Skin epidermis (tissue), 12 donors: ENCODE measurements around the gene PKD1L1.

Source experiments
- H3K27ac ChIP-seq, 21 experiments: fragments of 200-600 bp; sonication (generic) in 11 of 21; one replicate each; pipeline ENCODE4 v1.5.0; 2020; ENCODE audit warnings: mild to moderate bottlenecking in 3 of 21, inconsistent platforms in 2 of 21, moderate library complexity in 2 of 21
- H3K4me3 ChIP-seq, 7 experiments: fragments of 200-600 bp; sonication (generic) in 2 of 7; one replicate each; pipeline ENCODE4 v1.5.0; 2020; ENCODE audit warnings: inconsistent platforms in 2 of 7, mild to moderate bottlenecking in 2 of 7, moderate library complexity in 1 of 7

Gene PKD1L1

DNA sequence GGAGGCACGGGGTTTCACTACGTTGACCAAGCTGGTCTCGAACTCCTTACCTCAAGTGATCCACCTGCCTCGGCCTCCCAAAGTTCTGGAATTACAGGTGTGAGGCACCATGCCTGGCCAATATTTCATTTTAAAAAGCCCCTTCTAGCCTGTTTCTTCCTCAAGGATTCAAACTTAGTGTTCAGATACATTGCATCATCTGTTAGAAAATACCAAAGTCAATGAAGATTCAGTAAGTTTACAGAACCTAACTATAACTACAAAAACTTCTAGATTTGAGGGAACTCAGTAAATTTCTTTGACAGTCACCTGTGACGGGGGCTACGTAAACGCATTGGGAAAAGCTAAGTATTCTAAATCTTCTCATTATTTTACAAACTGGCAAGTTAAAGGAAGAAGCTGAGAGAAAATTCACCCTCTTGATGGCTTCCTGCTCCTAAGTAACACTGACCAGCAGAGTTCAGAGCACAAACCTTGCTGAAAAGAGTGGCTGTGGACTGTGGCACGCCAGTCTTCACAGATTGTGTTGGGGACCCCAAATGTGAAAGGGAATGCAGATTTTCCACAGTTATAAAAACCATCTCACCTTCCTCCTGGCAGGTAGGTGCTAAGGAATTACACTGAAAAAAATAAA lies 162.2 kb downstream of the PKD1L1 start:
- Histone ChIP-seq H3K4me3 (no peak overlapping the region), H3K27ac (peak overlapping the region in 16 of 21 experiments; percentile 13 to 79 (median 48))

- H3K27ac ChIP-seq: peak overlapping the region in 20 of 21 experiments; percentile 0 to 84 (median 62)
- H3K4me3 ChIP-seq: no peak overlapping the region
Observed at GRCh38 chr7:47783456-47784223, 164.6 kb downstream of the PKD1L1 start.

DNA sequence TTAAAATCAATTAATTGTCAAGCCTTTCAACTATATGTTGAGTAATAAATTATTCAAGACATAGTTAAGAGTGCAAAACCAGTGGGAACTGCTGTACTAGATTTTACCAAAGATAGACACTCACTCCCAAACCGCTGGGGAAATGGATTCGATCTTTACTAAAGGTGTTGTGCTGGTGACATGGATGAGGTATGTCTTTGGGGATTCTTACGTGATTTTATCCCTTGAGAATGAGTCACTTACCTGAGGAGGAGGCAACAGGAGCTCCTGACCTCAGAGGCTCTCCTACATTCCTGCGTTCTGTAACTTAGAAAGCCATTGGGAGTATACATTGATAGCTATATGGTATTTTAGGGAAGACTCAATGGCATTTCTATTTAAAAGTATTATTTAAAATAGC lies 165.5 kb downstream of the PKD1L1 start:
- peak overlapping the region in 3 of 21 experiments; percentile 23 to 76 (median 70) for H3K27ac ChIP-seq

DNA sequence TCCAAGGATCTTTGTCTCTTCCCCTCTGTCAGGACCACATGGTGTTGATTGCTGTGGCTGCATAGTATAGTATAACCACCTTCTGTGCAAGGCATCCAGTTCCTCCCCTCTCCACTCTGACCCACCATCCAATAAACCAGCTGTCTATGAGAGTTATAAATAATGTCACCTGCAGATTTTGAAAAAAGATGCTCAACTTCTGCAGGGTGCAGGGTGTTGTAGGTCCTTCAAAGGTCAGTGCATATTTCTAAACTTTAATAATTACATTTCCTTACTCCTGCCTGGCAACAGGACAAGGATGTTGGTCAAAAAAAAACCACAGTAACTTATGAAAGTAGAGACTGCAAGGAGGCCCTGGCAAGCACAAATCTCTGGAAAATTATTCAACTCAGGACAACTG lies 166.2 kb downstream of the PKD1L1 start:
- no peak overlapping the region for H3K27ac ChIP-seq
- no peak overlapping the region for H3K4me3 ChIP-seq

More for the DNA sequence above, 165.5 kb downstream of the PKD1L1 start:
- no peak overlapping the region for H3K4me3 ChIP-seq

DNA sequence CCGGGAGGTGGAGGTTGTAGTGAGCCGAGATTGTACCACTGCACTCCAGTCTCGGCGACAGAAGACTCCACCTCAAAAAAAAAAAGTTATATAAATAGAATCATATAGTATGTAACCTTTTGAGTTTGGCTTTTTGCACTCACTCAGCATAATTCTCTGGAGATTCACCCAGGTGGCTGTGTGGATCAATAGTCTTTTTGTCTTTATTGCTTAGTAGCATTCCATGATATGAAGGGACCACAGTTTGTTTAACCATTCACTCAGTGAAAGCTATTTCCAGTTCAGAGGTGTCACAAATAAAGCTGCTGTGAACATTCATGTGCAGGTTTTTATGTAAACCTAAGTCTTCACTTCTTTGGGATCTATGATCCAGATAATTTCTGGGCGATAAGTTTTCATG lies 167.7 kb downstream of the PKD1L1 start:
- no peak overlapping the region for H3K4me3 ChIP-seq
- no peak overlapping the region for H3K27ac ChIP-seq

- no peak overlapping the region for H3K4me3 ChIP-seq
- H3K27ac ChIP-seq: no peak overlapping the region
Observed at GRCh38 chr7:47779341-47779771, 168.9 kb downstream of the PKD1L1 start.

GRCh38 chr7:47778153-47778661 lies 170.1 kb downstream of the PKD1L1 start:
- H3K4me3 ChIP-seq: no peak overlapping the region
- H3K27ac ChIP-seq: no peak overlapping the region

- Histone ChIP-seq H3K4me3 (no peak overlapping the region), H3K27ac (no peak overlapping the region)
Observed at GRCh38 chr7:47777531-47778152, 170.6 kb downstream of the PKD1L1 start.

GRCh38 chr7:47776335-47776734 lies 171.9 kb downstream of the PKD1L1 start:
- Histone ChIP-seq H3K4me3 (no peak overlapping the region), H3K27ac (no peak overlapping the region)

GRCh38 chr7:47775238-47775637 lies 173.0 kb downstream of the PKD1L1 start:
- Histone ChIP-seq H3K27ac (no peak overlapping the region), H3K4me3 (no peak overlapping the region)

DNA sequence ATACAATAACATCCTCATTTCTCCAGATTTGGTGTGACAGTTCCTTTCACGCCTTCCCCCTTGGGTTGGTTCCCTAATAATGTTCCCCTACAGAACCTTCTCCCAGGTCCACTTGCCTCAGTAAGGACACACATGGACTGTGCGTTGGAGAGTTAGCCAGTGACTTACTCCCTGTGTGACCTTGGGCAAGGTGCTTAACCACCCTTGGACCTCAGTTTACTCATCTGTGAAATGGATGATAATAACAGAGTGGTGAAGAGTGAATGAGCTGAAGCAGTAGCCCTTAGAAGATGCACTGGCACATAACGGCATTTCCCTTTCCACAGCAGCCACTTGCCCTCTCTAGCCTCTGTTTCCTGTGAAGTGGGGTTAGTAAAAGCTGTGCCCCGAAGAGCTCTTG lies 175.8 kb downstream of the PKD1L1 start:
- Histone ChIP-seq H3K27ac (no peak overlapping the region), H3K4me3 (no peak overlapping the region)

DNA sequence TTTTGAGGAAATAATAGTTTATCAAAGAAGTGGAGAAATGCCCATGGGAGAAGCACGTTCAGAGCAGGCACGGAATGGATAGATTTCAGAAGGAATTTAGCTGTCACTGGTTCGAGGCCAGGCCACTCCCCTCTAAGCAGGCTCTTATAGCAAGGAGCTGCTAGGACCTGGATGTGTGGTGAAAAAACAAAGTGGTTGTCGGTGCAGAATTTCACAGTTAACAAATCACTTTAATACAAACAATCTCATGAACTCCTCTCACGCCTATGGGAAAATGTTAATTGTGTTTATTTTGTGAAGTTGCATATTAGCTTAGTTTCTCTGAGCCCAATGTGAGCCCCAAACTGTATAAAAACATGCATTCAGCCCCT lies 176.3 kb downstream of the PKD1L1 start:
- Histone ChIP-seq H3K4me3 (no peak overlapping the region), H3K27ac (no peak overlapping the region)

DNA sequence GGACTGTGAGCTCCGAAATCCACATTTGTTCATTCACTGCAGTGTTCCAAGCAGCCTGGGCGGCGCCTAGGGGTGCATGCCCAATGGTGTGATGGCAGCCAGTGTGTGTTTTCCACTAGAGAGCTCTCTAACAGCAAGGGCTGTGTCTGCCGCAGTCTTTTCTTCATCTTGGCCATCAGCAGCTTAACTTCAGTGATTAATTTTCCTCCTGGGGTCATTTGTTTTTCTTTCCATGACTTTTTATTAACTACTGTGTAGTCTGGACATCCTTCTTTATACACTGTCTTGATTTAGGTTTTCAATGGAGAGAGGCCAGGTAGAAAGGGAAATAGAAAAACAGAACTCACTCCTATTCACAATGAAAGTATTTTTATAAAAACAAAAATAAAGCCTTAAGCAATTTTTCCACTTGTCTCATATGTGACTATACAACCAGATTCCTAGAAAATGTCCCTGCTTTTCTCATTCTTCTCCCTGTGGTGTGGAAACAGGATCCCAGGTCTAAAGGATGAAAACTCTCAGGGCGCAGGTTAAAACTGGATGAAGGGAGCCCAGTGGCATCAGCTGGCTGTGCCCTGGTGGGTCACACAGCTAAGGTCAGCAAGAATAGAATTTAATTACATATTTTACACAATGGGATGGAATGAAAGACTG lies 176.8 kb downstream of the PKD1L1 start:
- Histone ChIP-seq H3K4me3 (no peak overlapping the region), H3K27ac (no peak overlapping the region)

DNA sequence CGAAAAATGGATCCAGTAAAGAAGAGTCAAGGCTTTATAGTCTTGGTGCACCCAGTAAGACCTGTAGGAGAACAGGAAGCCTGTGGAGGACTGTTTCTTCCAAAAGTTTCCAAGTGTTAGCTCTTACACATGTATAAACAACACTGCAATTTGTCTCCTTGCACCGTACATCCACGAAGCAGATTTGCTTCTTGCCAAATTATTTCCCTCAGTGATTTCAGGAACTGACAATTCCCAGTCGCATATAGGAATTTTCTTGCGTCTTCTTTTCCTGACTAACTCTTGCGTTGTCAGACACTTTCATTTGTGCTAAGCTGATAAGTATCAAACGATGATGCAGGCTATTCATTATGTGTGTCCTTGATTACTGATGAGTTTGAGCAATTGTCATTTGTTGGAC lies 182.1 kb downstream of the PKD1L1 start:
- Histone ChIP-seq H3K27ac (no peak overlapping the region), H3K4me3 (no peak overlapping the region)

DNA sequence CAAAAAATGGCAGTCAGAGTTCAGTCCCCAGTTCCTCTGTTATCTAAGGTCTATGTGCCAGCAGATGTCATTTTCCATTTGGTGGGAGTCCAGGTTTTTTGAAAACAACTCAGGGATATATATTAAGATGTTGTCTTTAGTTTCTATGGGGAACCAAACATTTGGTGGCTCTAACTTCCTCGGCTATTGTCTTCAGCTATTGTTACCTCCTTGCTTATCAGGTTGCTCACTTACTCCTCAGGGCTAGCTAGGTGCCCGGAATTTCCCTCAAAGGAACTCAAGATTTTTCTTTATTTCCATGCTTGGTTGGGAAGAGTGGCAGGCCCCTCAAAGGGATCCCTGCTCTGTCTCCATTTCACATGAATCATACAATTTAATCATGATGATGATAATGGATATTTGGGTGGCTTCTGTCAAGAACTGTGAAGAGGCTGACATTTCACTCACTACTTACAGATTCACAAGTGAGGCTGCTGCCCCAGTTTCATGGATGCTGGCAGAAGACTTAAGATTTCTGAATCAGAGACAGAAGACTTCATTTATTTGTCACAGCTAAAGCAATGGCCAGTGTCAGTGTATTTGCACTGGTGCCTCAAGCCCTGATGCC lies 182.8 kb downstream of the PKD1L1 start:
- no peak overlapping the region for H3K27ac ChIP-seq
- no peak overlapping the region for H3K4me3 ChIP-seq

DNA sequence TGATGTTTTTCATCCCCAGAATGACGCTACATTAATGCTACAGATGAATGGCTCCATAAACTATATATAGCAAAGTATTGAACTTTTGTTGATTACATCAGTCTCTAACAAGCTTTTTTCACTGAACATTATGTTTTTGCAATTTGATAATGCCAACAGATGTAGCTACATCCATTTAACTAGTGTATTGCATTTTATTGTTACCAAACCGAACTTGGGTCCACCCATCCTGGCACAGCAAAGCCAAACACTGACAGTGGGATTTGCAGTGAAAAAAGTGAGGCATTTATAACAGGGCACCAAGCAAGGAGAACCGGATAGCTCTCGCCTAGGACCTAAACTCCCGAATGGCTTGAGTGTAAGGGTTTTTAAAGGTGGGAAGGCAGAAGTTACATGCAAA lies 183.5 kb downstream of the PKD1L1 start:
- no peak overlapping the region for H3K27ac ChIP-seq
- H3K4me3 ChIP-seq: no peak overlapping the region

DNA sequence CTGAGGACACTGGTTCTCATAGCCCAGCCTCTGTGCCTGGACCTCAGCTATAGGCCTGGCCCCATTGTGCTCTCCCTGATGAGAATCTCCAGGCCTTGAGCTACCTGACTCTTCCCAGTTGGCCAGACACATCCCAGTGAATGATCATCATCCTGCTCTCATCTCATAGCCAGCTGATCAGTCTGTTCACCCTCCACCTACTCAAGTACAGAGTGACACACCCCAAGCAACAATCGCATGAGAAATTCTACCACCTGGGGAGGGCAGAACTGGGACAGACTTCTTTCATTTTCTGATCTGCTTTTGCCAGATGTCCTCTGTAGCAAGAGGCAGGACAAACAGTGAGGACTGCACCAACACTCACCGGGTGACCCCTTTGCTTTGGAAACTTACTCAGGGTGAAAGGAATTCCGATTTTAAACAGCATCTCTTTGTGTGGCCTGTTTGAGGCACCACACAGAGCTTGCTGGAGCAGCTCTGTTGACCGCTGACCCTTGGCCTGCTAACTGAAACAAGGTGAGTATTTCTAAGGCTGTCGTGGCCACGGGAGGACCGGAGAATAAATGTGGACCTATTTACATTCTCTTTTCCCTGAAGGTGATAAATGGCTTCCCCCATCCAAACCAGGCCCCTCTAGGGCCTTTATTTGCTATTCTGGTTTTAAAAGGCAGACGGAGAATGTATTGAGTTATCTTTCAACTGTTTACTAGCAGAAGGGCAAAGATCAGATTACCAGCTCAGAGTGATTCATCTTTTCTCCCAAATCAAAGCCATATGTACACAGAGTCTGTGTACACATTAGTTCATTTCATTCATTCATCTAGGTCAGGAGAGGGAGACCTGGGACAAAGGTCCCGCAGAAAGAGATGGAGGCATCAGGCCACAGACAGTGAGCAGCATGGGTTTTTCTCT lies 184.9 kb downstream of the PKD1L1 start:
- Histone ChIP-seq H3K4me3 (no peak overlapping the region), H3K27ac (peak overlapping the region in 12 of 21 experiments; percentile 5 to 70 (median 42))

- no peak overlapping the region for H3K4me3 ChIP-seq
- peak overlapping the region in 9 of 21 experiments; percentile 5 to 70 (median 44) for H3K27ac ChIP-seq
Observed at GRCh38 chr7:47762746-47763062, 185.6 kb downstream of the PKD1L1 start.

- no peak overlapping the region for H3K4me3 ChIP-seq
- no peak overlapping the region for H3K27ac ChIP-seq
Observed at GRCh38 chr7:47762207-47762606, 186.1 kb downstream of the PKD1L1 start.
